ENCODE measurements around the gene RAPGEF5.

DNA sequence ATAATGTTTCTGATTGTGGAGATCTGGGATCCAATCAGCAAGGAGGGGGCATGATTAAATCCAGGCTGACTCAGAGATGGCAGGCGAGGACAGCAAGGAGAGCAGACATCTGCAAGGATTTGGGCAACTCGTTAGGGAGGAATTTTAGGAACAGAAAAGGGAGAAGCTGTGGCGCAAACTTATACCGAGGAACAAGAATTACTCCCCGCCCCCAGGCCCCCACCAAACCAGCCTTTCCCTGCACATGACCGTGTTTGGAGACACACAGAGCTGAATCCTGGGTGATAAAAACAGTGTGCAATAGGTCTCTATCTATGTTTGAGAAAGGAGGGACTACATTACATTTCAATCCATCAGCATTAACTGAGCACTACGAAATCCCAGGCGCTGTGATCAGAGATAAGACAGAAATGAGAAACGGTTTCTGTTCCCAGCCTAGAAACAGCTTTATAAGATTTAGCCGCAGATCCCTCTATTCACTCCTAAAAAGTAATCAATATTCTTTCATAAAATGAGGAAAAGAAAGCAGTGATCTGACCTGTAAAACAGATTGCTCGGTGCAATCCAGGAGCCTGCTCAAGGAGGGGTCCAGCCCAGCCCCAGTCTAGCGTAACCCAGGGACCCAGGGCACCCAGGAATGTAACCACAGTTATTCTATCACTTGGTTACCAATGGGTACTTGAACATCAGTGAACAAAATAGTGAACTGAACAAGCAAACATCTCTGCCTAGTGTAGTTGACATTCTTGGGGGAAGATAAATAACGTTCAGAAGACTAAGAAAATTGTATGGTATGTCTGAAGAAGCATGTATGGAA lies 37.2 kb upstream of the RAPGEF5 start:
- TF ChIP-seq, protein P1, sequence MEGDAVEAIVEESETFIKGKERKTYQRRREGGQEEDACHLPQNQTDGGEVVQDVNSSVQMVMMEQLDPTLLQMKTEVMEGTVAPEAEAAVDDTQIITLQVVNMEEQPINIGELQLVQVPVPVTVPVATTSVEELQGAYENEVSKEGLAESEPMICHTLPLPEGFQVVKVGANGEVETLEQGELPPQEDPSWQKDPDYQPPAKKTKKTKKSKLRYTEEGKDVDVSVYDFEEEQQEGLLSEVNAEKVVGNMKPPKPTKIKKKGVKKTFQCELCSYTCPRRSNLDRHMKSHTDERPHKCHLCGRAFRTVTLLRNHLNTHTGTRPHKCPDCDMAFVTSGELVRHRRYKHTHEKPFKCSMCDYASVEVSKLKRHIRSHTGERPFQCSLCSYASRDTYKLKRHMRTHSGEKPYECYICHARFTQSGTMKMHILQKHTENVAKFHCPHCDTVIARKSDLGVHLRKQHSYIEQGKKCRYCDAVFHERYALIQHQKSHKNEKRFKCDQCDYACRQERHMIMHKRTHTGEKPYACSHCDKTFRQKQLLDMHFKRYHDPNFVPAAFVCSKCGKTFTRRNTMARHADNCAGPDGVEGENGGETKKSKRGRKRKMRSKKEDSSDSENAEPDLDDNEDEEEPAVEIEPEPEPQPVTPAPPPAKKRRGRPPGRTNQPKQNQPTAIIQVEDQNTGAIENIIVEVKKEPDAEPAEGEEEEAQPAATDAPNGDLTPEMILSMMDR (IDR thresholded peaks at IDR 0.05 in 8 of 11, conservative IDR thresholded peaks at IDR 0.05 in 3 of 11) = no peak
- no peak for TF ChIP-seq POLR2A (IDR thresholded peaks at IDR 0.05)
- no peak for TF ChIP-seq POLR2AphosphoS5 (IDR thresholded peaks at IDR 0.05)
